Measurements from ENCODE around the gene BMPR1B.

The BMPR1B gene

DNA sequence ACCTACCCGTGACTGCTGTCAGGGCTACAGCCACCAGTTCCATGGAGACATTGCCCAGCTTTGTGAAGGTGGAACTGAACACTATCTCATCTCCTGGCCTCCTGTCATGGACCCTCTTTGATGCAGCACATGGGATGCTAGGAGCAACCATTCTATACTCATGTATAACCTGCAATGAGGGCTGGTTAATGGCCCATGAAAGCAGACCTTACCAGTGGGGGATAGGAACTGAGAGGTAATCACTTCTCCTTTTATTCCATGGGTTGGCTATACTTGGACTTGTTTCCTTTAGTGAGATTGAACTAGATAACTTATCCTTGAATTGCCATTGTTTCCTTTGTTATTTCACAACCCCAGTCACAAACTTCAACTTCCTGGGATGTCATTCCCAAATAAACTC lies 310.6 kb downstream of the BMPR1B start:
- no peak overlapping the region for H3K27ac ChIP-seq (ENCODE audit: low read depth, low read length)
- no peaks in the 10 kb centered on the region for H3F3A ChIP-seq (ENCODE audit: control insufficient read depth, insufficient read depth)
- H3K27me3 ChIP-seq (ENCODE audit: control insufficient read depth, low read length) = no peaks in the 10 kb centered on the region
- TF ChIP-seq EZH2phosphoT487 (IDR thresholded peaks at IDR 0.05; ENCODE audit: borderline replicate concordance, low read length) = no peak
- TF ChIP-seq, protein P1, sequence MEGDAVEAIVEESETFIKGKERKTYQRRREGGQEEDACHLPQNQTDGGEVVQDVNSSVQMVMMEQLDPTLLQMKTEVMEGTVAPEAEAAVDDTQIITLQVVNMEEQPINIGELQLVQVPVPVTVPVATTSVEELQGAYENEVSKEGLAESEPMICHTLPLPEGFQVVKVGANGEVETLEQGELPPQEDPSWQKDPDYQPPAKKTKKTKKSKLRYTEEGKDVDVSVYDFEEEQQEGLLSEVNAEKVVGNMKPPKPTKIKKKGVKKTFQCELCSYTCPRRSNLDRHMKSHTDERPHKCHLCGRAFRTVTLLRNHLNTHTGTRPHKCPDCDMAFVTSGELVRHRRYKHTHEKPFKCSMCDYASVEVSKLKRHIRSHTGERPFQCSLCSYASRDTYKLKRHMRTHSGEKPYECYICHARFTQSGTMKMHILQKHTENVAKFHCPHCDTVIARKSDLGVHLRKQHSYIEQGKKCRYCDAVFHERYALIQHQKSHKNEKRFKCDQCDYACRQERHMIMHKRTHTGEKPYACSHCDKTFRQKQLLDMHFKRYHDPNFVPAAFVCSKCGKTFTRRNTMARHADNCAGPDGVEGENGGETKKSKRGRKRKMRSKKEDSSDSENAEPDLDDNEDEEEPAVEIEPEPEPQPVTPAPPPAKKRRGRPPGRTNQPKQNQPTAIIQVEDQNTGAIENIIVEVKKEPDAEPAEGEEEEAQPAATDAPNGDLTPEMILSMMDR (IDR thresholded peaks at IDR 0.05; ENCODE audit: low read depth, low read length, poor library complexity, severe bottlenecking) = no peak
- H3K4me1 ChIP-seq (ENCODE audit: control insufficient read depth, low read length) = no peaks in the 10 kb centered on the region
- H3K79me2 ChIP-seq (ENCODE audit: control insufficient read depth, low read length) = no peaks in the 10 kb centered on the region
- no peak overlapping the region for H3K4me3 ChIP-seq (ENCODE audit: low read length)
- H3K9me3 ChIP-seq (ENCODE audit: control insufficient read depth, insufficient read depth, low read length) = no peaks in the 10 kb centered on the region
- no peak overlapping the region for H3K4me2 ChIP-seq (ENCODE audit: low read length)
- no peaks in the 10 kb centered on the region for H3K9me2 ChIP-seq (replicated peaks; ENCODE audit: control insufficient read depth, low read length)
- H3K36me3 ChIP-seq (ENCODE audit: control insufficient read depth, low read length) = no peaks in the 10 kb centered on the region
- H4K20me1 ChIP-seq (ENCODE audit: control insufficient read depth, insufficient read depth, low read depth, low read length) = no peaks in the 10 kb centered on the region

DNA sequence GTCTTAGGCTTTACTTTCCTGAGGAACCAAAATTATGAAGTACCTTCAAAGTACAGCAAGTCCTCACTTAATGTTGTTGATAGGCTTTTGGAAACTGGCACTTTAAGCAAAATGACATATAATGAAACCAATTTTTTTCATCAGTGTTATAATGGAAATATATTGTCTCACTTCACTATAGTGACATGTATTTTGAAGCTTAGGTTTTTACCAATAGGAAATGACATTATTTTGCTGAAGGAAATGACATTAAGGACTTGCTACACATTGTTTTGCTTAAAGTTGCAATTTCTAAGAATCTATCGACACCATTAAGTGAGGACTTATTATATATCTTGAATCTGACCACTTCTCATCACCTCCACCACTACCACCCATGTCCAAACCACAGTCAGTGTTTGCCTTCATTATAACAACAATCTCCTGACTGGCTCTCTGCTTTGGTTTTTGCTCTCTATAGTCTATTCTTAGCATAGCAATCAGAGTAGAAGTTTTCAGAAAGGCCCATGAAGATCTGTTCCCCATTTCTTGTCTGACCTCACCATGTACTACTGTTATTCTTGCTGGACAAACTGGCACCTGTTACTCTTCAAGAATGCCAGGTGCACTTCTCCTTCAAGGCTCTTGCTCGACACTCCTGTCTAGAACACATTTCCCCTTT lies 311.2 kb downstream of the BMPR1B start:
- Histone ChIP-seq H3K9me3 (ENCODE audit: control insufficient read depth, insufficient read depth, low read length) (no peaks in the 10 kb centered on the region), H3K4me2 (ENCODE audit: low read length) (no peak overlapping the region), H4K20me1 (ENCODE audit: control insufficient read depth, insufficient read depth, low read depth, low read length) (no peaks in the 10 kb centered on the region), H3K4me3 (ENCODE audit: low read length) (no peak overlapping the region), H3K27me3 (ENCODE audit: control insufficient read depth, low read length) (no peaks in the 10 kb centered on the region), H3F3A (ENCODE audit: control insufficient read depth, insufficient read depth) (no peaks in the 10 kb centered on the region), H3K4me1 (ENCODE audit: control insufficient read depth, low read length) (no peaks in the 10 kb centered on the region), H3K36me3 (ENCODE audit: control insufficient read depth, low read length) (no peaks in the 10 kb centered on the region), H3K27ac (ENCODE audit: low read depth, low read length) (no peak overlapping the region), H3K9me2 (replicated peaks; ENCODE audit: control insufficient read depth, low read length) (no peaks in the 10 kb centered on the region), H3K79me2 (ENCODE audit: control insufficient read depth, low read length) (no peaks in the 10 kb centered on the region)
- TF ChIP-seq, protein P1 (IDR thresholded peaks at IDR 0.05; ENCODE audit: low read depth, low read length, poor library complexity, severe bottlenecking) = no peak
- TF ChIP-seq EZH2phosphoT487 (IDR thresholded peaks at IDR 0.05; ENCODE audit: borderline replicate concordance, low read length) = no peak

DNA sequence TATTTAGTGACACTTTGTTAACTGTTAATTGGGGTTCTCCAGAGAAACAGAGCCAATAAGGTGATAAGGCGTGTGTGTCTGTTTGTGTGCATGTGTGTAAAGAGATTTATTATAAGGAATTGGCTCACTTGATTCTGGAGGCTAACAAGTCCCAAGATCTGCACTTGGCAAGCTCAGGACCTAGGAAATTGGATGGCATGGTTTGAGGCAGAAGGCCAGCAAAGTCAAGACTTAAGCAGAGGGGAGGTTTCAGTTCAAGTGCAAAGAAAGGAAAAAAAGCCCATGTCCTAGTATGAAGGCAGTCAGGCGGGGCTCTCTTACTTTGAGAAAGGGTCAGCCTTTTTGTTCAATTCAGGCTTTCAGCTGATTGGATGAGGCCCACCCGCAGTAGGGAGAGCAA lies 314.1 kb downstream of the BMPR1B start:
- H3K4me1 ChIP-seq (ENCODE audit: control insufficient read depth, low read length) = no peaks in the 10 kb centered on the region
- H4K20me1 ChIP-seq (ENCODE audit: control insufficient read depth, insufficient read depth, low read depth, low read length) = no peaks in the 10 kb centered on the region
- H3K79me2 ChIP-seq (ENCODE audit: control insufficient read depth, low read length) = no peaks in the 10 kb centered on the region
- H3F3A ChIP-seq (ENCODE audit: control insufficient read depth, insufficient read depth) = no peaks in the 10 kb centered on the region
- H3K4me2 ChIP-seq (ENCODE audit: low read length) = no peak overlapping the region
- TF ChIP-seq, protein P1 (IDR thresholded peaks at IDR 0.05; ENCODE audit: low read depth, low read length, poor library complexity, severe bottlenecking) = no peak
- no peak for TF ChIP-seq EZH2phosphoT487 (IDR thresholded peaks at IDR 0.05; ENCODE audit: borderline replicate concordance, low read length)
- H3K36me3 ChIP-seq (ENCODE audit: control insufficient read depth, low read length) = no peaks in the 10 kb centered on the region
- no peak overlapping the region for H3K4me3 ChIP-seq (ENCODE audit: low read length)
- no peaks in the 10 kb centered on the region for H3K27me3 ChIP-seq (ENCODE audit: control insufficient read depth, low read length)
- H3K27ac ChIP-seq (ENCODE audit: low read depth, low read length) = no peak overlapping the region
- H3K9me3 ChIP-seq (ENCODE audit: control insufficient read depth, insufficient read depth, low read length) = no peaks in the 10 kb centered on the region
- H3K9me2 ChIP-seq (replicated peaks; ENCODE audit: control insufficient read depth, low read length) = no peaks in the 10 kb centered on the region

Measured in DOHH2 (cell line).